Liver (tissue), 3 donors: ENCODE results near the gene MLN.

ENCODE experiments used
- EGR1 ChIP-seq, 2 donors: IDR thresholded peaks; 2 replicates each; pipeline ENCODE4 v1.6.1; 2016 to 2018; ENCODE audit warnings: antibody characterized with exemption in 2 of 2, low read depth in 2 of 2
- FOXA2 ChIP-seq: IDR thresholded peaks from 2 replicates; pipeline ENCODE4 v1.6.1; 2016; ENCODE audit warnings: antibody characterized with exemption
- RAD21 ChIP-seq, 2 donors: IDR thresholded peaks; 2 replicates each; pipeline ENCODE4 v1.6.1; 2016; ENCODE audit warnings: antibody characterized with exemption in 2 of 2, mild to moderate bottlenecking in 2 of 2
- TAF1 ChIP-seq: conservative IDR thresholded peaks from 2 replicates; pipeline ENCODE4 v1.6.1; 2016; ENCODE audit warnings: antibody characterized with exemption, mild to moderate bottlenecking
- YY1 ChIP-seq: IDR thresholded peaks from 2 replicates; pipeline ENCODE4 v1.6.1; 2016; ENCODE audit warnings: antibody characterized with exemption, mild to moderate bottlenecking
- TF ChIP-seq, protein P1 (sequence below): fragments of 150-350 bp; IDR thresholded peaks from 2 replicates; pipeline ENCODE4 v1.5.1; 2017; ENCODE audit warnings: improper control_type of control experiment, low read depth, low read length; ENCODE audit not compliant: missing input control
- TF ChIP-seq, protein P2 (sequence below): IDR thresholded peaks from 2 replicates; pipeline ENCODE4 v1.6.1; 2016; ENCODE audit warnings: antibody characterized with exemption
- TF ChIP-seq, protein P3 (sequence below): IDR thresholded peaks from 2 replicates; pipeline ENCODE4 v1.6.1; 2016; ENCODE audit warnings: antibody characterized with exemption
- TF ChIP-seq, protein P4 (sequence below): IDR thresholded peaks from 2 replicates; pipeline ENCODE4 v1.6.1; 2016; ENCODE audit warnings: antibody characterized with exemption, mild to moderate bottlenecking
- donor health status: healthy.
- donor health status: healthy.

DNA sequence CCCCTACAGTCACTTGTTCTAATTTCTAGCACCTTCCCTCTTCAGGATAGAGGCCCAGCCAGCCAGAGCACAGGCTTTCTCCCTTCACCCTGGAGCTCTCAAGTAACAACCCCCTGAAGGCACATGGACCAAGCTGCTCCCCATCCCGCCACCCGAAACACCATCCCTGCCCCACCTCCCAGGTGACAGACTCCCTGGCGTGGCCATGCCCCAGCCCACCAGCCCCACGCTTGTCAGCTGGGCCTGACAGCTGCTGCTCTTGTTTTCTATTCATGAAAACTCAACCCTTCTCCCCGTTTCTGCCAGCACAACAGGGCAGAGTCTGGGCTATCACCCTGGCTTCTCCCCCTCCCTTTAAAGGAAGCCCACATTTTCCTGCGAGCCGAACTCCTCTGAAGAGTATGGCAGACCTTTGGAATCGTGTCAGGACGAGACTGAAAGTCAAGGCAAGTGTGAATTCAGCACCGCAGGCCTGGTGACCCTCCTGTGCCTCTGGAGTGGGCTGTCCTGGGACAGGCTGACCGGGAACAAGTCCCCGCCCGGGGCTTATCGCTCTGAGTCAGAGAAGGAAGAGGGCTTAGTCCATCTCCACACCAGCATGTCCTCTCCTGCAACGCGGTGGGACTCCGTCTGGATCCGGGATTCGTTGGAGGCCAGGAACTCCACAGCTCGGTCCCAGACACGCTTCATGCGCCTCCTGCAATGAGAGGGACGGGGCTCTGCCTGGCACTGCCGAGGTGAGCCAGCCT lies 31.5 kb downstream of the MLN start:
- TF ChIP-seq, protein P1, sequence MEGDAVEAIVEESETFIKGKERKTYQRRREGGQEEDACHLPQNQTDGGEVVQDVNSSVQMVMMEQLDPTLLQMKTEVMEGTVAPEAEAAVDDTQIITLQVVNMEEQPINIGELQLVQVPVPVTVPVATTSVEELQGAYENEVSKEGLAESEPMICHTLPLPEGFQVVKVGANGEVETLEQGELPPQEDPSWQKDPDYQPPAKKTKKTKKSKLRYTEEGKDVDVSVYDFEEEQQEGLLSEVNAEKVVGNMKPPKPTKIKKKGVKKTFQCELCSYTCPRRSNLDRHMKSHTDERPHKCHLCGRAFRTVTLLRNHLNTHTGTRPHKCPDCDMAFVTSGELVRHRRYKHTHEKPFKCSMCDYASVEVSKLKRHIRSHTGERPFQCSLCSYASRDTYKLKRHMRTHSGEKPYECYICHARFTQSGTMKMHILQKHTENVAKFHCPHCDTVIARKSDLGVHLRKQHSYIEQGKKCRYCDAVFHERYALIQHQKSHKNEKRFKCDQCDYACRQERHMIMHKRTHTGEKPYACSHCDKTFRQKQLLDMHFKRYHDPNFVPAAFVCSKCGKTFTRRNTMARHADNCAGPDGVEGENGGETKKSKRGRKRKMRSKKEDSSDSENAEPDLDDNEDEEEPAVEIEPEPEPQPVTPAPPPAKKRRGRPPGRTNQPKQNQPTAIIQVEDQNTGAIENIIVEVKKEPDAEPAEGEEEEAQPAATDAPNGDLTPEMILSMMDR, result no peak
- TF ChIP-seq RAD21 (IDR thresholded peaks at IDR 0.05) (no peak), EGR1 (IDR thresholded peaks at IDR 0.05; ENCODE audit: low read depth in 2 of 2) (no peak), TAF1 (no peak), YY1 (no peak), FOXA2 (no peak)
- TF ChIP-seq, protein P2, sequence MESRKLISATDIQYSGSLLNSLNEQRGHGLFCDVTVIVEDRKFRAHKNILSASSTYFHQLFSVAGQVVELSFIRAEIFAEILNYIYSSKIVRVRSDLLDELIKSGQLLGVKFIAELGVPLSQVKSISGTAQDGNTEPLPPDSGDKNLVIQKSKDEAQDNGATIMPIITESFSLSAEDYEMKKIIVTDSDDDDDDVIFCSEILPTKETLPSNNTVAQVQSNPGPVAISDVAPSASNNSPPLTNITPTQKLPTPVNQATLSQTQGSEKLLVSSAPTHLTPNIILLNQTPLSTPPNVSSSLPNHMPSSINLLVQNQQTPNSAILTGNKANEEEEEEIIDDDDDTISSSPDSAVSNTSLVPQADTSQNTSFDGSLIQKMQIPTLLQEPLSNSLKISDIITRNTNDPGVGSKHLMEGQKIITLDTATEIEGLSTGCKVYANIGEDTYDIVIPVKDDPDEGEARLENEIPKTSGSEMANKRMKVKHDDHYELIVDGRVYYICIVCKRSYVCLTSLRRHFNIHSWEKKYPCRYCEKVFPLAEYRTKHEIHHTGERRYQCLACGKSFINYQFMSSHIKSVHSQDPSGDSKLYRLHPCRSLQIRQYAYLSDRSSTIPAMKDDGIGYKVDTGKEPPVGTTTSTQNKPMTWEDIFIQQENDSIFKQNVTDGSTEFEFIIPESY, result no peak
- TF ChIP-seq, protein P3, sequence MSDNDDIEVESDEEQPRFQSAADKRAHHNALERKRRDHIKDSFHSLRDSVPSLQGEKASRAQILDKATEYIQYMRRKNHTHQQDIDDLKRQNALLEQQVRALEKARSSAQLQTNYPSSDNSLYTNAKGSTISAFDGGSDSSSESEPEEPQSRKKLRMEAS, result no peak
- TF ChIP-seq, protein P4, sequence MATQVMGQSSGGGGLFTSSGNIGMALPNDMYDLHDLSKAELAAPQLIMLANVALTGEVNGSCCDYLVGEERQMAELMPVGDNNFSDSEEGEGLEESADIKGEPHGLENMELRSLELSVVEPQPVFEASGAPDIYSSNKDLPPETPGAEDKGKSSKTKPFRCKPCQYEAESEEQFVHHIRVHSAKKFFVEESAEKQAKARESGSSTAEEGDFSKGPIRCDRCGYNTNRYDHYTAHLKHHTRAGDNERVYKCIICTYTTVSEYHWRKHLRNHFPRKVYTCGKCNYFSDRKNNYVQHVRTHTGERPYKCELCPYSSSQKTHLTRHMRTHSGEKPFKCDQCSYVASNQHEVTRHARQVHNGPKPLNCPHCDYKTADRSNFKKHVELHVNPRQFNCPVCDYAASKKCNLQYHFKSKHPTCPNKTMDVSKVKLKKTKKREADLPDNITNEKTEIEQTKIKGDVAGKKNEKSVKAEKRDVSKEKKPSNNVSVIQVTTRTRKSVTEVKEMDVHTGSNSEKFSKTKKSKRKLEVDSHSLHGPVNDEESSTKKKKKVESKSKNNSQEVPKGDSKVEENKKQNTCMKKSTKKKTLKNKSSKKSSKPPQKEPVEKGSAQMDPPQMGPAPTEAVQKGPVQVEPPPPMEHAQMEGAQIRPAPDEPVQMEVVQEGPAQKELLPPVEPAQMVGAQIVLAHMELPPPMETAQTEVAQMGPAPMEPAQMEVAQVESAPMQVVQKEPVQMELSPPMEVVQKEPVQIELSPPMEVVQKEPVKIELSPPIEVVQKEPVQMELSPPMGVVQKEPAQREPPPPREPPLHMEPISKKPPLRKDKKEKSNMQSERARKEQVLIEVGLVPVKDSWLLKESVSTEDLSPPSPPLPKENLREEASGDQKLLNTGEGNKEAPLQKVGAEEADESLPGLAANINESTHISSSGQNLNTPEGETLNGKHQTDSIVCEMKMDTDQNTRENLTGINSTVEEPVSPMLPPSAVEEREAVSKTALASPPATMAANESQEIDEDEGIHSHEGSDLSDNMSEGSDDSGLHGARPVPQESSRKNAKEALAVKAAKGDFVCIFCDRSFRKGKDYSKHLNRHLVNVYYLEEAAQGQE, result no peak
